Testis (tissue), 2 donors: ENCODE data around the gene RPS15.

Experiments used
- POLR2A ChIP-seq: fragments of 450-650 bp; IDR thresholded peaks from one replicate; pipeline ENCODE4 v1.6.1; 2017; ENCODE audit warnings: antibody characterized with exemption, mild to moderate bottlenecking, moderate library complexity
- TF ChIP-seq, protein P1 (sequence below), 3 experiments: fragments of 450-650 bp in 2 of 3; fragments of 200-600 bp in 1 of 3; sonication (generic) in 1 of 3; IDR thresholded peaks; one replicate each; pipeline ENCODE4 v1.5.1; 2016 to 2019; ENCODE audit warnings: antibody characterized with exemption in 3 of 3, mild to moderate bottlenecking in 2 of 3, moderate library complexity in 1 of 3

GRCh38 chr19:1467215-1467489 lies 29.0 kb downstream of the RPS15 start:
- no peak for TF ChIP-seq POLR2A
- TF ChIP-seq, protein P1, sequence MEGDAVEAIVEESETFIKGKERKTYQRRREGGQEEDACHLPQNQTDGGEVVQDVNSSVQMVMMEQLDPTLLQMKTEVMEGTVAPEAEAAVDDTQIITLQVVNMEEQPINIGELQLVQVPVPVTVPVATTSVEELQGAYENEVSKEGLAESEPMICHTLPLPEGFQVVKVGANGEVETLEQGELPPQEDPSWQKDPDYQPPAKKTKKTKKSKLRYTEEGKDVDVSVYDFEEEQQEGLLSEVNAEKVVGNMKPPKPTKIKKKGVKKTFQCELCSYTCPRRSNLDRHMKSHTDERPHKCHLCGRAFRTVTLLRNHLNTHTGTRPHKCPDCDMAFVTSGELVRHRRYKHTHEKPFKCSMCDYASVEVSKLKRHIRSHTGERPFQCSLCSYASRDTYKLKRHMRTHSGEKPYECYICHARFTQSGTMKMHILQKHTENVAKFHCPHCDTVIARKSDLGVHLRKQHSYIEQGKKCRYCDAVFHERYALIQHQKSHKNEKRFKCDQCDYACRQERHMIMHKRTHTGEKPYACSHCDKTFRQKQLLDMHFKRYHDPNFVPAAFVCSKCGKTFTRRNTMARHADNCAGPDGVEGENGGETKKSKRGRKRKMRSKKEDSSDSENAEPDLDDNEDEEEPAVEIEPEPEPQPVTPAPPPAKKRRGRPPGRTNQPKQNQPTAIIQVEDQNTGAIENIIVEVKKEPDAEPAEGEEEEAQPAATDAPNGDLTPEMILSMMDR (IDR thresholded peaks at IDR 0.05) = no peak
